Activated T-cell treated with anti-CD3 and anti-CD28 coated beads for 4 hours (primary cell): ENCODE data around the gene DNAAF1.

Source experiments
- DNase-seq: peaks from one replicate; pipeline ENCODE4 v3.0.0-alpha.2; 2020

DNAAF1 gene

DNA sequence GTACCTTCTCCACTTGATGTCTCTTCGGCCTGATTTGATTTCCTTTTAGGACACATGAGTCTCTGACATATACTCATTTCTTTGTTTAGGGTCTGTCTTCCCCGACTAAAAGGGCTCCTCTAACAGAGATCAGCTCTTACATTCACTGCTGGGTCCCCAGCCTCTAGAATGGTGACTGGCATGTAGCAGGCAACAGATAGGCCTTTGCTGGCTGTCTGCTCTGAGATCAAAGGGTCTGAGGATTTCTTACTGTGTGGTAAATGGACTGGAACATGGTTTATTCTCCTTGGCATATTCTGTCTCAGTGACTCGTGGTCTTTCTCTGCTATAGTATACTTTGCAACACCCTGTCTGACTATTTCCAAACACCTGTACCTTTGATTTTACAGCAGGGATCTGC is 16.7 kb downstream of the DNAAF1 start:
- no peak for DNase-seq

DNA sequence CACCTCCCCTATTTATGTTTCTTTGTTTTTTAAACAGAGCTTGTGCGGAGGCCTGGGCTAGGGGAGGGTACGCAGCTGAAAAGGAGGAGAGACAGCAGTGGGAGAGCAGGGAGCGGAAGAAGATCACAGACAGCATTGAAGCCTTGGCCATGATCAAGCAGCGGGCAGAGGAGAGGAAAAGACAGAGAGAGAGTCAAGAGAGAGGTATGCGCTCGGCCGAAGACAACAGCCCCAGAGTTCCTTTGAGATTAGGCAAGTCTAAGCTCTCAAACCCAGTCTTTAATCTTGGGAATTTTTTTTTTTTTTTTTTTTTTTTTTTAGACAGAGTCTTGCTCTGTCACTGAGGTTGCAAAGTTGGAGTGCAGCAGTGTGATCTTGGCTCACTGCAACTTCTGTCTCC is 20.6 kb downstream of the DNAAF1 start:
- DNase-seq: no peak

DNA sequence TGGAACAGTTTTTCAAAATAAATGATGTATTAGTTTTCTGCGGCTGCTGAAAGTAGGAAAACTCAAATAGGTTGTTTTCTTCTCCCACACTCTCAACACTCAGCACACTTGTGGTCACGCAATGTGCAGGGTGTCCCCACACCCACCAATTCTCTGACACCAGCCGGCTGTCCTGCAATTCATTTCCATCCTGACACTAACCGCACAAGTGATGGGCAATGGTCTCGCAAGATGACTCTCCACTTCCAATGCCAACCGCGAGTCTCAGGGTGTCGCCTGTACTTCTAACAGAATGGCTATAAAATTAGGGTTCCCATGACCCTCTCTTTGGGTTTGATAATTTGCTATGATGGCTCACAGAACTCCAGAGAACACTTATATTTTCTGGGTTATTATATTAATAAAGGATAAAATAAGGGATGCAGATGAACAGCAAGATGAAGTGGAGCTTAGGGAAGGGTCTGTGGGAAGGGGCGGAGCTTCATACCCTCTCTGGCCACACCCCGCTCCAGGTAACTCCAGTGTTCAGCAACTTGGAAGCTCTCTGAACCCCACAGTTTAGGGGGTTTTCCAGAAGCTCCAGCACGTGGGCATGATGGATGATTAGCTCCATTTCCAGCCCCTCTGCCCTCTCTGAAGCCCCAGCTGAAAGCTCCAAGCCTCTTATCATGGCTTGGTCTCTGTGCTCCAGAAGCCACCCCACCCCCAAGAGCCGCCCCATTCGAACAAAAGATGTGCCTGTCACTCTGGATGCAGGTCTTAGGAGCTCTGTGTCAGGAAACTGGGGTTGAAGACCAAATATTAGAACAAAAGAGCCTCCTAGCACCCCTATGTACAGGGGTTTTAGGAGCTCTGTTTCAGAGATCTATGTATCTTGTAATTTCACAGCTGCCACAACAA is 21.9 kb downstream of the DNAAF1 start:
- DNase-seq: no peak

DNA sequence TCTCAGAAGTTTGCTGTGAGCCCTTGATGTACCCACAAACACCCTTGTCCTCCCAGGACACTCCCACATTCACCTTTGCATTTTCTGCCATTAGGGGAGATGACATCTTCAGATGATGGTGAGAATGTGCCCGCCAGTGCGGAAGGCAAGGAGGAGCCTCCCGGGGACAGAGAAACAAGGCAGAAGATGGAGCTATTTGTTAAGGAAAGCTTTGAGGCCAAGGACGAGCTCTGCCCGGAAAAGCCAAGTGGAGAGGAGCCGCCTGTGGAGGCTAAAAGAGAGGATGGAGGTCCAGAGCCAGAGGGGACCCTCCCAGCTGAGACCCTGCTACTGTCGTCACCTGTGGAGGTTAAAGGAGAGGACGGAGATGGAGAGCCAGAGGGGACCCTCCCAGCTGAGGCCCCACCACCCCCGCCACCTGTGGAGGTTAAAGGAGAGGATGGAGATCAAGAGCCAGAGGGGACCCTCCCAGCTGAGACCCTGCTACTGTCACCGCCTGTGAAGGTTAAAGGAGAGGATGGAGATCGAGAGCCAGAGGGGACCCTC is 24.7 kb downstream of the DNAAF1 start:
- DNase-seq: no peak

DNA sequence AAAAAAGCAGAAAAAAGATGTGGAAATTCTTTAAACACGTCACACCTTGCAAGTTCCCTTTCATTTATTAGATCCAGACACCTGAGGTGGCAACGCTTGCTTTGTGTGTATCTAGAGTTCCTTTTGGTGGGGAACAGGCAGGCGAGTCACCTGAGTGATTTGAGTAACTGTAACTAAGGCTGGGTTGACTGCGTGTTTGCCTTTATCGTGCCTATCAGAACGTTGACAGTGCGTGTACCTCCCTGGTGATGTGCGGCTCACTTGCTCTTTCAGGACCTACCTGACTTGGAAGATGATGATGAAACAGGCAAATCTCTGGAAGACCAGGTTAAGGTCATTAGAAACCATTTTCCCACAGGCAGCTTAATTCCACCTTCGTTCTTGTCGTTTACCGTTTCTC is 29.3 kb downstream of the DNAAF1 start:
- DNase-seq: no peak

DNA sequence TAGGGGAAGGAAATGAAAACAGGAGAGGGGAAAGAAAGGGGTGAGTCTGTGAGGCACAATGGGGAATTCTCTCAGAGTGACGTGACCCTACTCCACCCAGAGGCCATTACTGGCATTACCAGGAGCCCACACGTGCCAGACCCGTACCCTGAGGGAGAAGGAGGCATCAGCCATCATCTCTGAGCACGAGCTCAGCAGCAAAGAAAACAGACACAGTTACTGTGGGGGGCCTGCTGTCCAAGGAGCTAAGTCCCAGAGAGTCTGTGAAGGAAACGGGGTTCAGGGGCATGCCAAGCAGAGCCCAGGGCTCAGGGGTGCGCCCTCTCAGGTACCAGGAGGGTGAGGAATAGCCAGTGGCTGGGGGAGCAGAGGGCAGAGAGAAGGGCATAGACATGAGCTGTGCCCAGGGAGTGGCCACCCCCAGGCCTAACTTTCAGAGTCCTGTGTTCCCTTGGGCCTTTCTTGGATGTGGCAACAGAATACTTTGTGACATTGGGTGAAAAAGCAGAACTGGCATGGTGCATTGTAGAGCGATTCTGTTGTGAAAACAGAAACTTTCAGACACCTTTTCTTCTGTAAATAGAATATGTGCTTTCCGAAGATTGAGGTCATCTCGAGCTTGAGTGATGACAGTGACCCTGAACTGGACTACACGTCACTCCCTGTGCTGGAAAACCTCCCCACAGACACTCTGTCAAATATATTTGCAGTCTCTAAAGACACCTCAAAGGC is 30.4 kb downstream of the DNAAF1 start:
- peak; percentile 60 for DNase-seq

DNA sequence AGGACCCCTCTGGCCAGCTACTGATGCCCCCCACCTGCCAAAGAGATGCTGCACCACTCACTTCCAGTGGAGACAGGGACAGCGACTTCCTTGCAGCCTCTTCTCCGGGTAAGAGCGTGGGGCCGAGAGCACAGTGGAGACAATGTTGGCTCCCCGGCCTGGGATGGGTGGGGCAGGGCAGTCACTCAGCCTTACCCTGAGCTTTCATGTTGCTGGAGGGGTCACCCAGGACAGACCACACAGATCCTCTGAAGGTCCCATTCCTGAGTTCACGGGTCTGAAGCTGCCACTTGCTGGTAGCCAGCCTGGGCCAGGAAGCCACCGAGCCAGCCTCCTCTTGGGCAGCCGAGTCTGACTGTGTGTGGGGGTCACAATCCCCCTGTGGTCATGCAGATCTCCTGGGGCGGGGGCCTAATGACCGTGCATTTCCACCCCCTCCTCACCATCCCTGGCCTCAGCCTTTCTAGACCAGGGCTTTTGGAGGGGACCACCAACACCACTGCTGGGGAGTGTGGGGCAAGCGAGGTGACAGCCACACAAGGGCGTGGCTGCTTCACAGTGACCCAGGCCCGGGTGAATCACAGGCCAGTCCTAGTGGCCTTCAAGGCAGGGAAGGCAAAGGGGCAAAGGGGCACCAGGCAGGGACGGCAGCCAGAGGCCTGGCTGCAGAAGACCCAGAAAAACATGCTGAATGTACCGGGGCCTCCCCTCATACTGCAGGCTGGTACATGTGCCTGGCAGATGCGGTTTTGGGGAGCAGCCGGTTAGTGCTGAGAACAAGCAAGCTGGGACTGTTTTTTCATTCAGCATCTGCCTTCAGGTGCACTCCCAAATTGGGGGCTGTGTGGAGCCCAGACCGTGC is 31.3 kb downstream of the DNAAF1 start:
- no peak for DNase-seq

DNA sequence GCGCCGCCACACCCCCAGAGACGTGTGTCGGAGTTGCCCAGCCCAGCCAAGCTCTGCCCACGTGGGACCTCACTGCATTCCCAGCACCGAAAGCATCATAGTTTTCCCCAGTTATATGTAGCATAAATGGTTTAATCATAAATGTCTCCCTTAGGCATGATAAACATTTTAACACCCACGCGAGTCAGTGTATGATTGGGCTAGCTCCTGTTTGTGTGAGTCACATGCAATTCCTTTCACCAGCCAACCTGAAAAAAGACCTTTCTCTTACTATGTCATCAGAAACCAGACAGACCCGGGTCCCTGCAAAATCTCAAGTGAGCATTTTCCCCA is 32.6 kb downstream of the DNAAF1 start:
- no peak for DNase-seq

DNA sequence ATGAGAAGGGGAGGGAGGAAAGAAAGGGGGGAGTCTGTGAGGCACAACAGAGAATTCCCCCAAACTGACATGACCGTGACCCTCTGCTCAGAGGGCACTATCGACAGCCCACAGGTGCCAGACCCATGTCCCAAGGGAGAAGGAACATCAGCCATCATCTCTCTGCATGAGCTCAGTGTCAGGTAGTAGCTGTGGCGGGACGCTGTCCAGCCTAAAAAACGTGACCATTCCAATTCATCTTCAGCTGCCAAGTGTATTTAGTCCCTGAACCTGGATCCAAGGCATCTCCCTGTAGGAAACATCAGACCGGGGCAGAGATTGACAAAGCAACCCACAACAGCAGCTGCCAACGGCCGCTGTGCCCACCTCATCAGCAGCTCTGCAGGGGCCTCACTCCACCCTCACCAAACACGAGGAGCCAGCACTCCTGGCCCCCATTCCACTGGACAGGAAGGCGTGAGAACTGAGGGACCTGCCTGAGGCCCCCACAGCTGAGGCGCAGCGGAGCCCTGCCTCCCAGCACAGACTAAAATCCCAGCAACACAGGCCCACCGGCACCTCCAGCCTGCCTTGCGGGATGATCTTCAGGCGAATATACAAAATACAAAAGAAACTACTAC is 33.1 kb downstream of the DNAAF1 start:
- no peak for DNase-seq

DNA sequence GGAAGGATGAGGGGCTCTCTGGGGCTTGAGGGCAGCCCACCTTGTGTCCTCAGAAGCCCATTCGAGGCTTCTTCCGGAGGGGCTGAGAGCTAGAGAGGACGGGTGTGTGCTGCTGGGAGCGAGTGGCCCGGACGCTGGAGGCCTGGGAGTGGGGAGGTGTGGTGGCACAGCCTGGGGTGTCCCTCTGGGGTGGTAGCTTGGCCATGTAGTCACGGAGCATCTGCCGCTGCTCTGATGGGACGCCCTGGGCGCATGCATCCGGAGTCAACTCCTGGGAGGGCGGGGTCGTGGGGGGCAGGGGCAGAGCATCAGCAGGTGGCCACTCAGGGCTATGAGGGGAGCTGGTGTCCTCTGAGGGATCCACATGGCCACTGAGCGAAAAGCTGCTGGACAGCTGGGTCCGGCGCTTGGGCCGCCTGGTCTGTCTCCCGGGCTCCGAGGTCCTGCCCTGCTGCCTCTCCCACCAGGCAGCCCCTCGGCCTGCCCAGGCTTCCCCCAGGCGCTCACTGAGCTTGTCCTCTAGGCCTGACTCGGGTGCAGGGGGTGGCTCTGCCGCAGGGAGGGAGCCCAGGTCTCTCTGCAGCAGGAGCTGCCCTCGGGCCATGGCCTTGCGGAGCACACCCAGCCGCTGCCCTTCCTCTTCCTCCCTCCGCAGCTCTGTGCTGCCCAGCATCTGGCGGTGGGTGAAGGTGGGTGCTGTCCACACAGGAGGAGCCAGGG is 33.9 kb downstream of the DNAAF1 start:
- DNase-seq: no peak

DNA sequence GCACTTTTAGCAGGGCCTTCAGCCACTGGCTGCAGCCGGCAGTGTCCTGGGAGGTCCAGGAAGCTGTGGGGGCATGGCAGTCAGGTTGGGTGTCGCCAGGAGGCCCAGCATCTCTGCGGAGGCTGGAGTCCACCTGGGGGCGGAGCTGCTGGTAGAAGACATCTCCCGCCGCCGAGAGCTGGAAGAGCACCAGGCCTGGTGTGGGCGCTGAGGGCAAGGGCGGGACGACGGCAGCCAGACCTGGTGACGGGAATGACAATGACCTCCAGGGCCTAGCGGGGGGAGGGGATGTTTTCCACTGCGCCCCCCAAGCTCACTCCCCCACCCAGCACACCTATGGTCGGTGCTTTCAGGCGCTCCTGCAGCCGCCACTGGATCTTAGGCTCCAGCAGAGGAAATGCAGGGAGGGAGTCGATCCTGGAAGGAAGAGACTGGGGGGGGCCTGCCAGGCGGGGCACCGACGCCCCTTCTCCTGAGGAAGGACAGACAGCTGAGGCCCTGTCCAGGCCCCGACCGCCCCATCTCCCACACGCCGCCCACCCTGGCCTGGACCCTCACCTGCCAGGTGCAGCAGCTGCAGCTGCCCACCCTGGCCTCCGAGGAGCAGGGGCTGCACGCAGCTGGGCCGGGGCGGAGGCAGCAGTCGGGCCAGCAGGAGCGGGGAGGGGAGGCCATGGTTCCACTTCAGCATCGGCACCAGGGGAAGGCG is 34.7 kb downstream of the DNAAF1 start:
- no peak for DNase-seq

DNA sequence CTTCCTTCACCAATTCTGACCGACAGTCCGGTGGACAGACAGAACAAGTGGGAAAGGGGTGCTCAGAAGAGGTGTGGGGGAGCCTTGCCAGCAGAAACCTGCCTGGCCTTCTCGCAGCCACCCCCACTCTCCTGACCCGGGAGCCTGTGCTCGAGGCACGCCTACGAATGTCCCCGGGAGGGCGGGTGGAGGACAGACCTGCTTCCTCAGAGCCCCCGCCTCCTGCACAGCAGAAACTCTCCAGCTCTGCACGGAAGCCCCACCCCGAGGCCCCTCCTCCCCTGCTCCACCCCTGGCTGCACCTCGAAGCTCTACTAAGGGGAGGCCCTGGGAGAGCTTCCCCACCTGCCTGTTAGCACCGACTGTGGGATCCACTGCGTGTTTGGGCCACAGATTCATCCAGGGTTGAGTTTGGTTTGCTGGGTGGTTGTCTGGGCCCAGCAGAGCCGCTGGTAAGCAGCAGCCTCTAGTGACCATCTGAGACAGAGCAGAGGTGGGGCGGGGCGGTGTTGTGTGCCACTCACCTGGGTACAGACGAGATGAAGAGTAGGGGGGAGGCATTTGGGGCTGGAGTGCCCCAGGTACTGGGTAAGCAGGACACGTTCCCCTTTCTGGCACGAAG is 35.5 kb downstream of the DNAAF1 start:
- DNase-seq: no peak

DNA sequence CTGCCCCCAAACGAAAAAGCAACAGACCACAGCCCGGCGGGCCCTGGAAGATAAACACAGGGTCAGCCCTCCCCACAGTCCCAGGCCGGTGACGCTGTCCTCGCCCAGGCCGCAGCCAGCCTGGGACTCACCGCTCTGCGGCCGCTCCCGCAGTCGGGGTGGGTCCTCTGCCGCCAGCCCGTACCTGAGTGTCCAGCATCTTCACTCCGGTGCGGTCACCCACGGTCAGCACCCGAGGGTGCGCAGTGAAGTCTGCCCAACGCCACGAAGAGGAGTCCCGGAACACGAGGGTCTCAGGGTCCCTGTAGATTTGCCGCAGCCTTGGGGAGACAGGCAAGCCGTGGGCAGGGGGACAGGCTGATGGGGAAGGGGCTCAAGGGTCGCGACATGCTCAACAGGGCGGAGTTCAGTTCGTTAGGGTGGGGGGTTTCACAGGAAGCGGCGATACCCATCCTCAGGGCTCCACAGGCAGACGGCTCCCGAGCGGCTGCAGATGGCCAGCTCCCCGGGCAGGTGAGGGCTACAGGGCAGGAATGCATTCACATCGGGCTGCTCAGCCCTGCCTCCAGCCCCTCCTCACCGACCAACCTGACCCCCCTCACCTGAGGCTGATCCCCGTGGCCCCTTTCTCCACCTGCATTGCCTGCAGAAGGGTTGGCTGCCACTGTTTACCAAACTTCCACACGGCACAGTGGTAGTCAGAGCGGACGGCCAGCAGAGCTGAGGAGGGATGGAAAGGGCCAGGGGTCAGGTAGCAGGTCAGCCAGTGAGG is 36.2 kb downstream of the DNAAF1 start:
- no peak for DNase-seq

DNA sequence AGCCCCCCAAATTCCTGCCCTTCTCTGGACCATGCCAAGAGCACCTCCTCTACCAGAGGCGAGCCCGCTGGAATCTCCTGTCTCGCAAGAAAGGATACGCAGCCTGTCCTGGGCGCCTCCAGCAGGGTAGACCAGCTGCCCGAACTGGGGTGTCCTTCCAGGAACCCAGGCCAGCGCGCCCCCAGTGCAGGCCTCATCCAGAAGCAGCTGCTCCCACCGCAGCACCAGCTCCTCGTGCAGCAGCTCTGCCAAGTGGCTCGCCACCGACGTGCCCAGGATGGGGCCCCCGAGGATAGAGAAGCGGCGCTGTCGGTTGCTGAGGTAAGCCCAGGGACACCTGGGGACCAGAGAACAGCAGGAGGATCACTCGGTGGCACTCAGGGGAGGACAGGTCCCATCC is 37.0 kb downstream of the DNAAF1 start:
- no peak for DNase-seq

DNA sequence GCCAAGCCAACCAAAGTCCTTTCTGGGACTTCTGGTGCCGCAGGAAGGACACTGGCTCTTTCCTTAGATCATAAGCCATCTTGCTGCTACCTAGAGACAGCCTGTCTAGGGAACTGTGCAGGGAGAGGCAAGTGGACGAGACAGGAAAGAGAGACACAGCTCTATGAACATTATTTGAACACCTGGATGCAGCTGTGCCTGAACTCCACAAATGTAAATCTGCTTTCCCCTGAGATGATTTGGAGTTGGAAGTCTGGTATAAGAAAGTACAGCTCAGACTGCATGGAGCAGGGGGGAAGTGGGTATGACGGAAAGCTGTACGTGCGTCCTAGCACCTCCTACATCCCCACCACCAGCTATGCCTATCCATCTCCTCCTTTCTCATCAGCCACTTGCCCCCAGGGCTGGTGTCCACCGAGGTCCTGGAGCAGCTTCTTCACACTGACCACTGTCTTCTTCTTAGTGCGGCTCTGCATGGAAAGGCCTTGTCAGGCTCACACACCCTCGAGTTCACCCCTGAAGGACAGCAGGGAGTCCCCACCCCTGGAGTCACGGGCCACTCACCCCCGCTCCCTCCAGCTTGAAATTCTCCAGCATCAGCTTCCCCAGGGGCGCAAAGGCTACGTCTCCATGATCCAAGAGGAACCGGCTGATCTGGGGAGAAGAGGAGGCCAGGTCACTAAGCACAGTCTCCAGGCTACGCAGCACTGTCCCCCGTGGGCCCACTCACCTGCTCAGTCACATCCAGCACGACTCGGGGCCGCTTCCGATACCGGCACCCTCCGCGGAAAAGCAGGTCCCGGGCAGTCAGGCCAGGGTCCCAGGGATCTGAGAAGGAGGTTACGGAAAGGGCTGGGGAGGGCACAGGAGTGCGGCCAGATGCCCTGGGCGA is 37.8 kb downstream of the DNAAF1 start:
- no peak for DNase-seq

DNA sequence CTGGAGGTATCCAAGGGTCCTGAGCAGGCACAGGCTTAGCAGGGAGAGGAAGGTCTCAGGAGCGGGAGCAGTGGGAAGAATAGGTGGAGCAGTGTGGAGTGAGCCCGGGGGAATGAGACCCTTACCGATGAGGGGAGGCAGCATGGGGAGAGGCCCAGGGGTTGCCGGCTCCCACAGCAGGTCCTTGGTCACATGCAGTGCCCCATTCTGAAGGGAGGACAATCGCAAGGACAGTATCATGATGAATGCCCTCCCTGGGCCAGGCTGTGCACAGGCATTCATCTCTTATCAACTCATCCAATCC is 38.4 kb downstream of the DNAAF1 start:
- DNase-seq: no peak

DNA sequence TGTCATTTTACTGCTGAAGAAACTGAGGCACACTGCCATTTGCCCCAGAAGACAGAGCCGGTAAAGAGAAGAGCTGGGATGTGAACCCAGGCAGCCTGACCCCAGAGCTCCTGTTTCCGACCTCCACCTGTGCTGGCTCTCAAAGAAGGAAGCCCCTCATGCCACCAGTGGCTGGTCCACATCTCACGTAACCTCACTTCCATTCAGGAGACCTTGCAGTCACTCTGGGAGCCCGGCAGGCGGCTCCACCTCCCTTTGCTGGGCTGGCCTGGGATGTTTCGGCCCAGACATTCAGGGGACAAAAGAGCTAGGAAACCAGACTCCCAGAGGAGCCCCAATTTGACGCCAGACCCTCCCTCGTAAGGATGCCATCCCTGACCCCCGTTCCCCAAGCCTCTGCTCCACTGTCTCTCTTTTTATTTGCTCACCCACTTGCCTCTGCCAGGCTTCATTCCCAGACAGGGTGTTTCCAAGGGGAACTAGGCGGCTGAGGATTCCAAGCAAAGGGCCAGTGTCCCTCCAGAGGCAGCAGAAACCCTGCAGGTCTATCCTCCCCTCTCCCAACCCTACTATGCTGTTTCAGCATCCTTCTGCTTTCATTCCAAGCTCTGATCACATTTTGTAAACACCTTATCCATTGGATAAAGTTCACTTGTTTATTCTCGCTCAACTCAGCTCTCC is 38.9 kb downstream of the DNAAF1 start:
- no peak for DNase-seq

DNA sequence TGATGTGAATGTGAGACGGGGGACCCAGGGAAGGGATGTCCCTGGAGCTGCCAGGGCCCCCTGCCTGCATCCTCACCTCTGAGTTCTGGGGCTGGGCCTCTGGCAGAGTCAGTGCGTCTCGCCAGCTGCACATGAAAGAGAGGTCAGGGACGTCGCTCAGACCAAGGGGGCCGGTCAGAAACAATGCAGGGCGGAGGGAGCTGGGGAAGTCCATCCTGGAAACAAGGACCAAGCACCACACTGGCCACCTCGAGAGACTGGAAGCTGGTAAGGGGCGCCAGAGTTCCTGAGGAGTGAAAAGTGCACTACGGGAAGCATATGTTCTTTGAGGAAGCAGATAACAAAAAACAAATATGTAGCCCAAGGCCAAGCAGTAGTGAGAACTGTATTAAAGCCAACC is 39.7 kb downstream of the DNAAF1 start:
- DNase-seq: no peak
